ENCODE data around the gene PCDHGC3.
A peak's percentile ranks its signal among the peaks of the same experiment; 100 is the strongest.

PCDHGC3 gene

GRCh38 chr5:141485321-141486055, 9.7 kb downstream of the PCDHGC3 start:
- no peak for DNase-seq

- DNase-seq = no peak
Observed at GRCh38 chr5:141486091-141486490, 10.3 kb downstream of the PCDHGC3 start.

- no peak for DNase-seq
Observed at GRCh38 chr5:141487131-141487530, 11.4 kb downstream of the PCDHGC3 start.

DNA sequence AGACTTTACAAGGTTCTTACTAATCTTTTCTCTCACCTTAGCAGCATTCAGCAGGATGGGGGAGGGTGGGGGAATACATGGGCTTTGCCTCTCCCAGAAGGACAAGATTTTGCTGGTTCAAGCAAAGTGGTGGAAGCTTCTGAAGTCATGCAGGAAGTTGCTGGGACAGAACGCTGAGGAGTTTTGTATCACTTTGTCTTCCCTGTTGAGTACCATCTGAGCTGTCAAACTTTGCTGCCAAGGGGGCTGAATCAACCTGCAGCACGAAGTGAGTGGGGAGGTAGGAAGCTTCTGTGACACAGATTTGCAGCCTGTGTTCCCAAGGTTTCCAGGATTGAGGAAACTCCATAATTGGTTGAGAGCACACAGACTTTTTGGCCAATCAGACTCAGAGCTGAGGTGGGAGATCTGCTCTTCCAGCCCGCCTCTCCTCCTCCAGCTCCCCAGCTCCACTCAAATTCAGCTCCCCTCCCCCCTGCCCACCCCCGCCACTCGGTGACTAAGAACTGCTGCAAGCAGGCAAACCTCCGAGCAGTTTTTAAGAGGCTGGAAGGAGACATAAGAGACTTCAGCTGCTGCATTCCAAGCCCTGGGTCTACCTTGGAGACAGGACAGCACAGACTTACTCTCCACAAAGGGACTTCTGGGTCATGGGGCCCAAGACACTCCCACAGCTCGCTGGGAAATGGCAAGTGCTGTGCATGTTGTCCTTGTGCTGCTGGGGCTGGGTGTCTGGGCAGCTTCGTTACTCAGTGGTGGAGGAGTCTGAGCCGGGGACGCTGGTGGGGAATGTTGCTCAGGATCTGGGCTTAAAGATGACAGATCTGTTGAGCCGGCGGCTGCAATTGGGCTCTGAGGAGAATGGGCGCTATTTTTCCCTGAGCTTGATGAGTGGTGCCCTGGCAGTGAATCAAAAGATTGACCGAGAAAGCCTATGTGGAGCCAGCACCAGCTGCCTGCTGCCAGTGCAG, 13.1 kb downstream of the PCDHGC3 start, which contains the start of gene PCDHGC5:
Gene PCDHGC5 (plus strand): TSS at position 491 of the 971 bp plus-strand sequence. CDS start 160 bp downstream, at position 651.
- DNase-seq = no peak

GRCh38 chr5:141489841-141490240, 14.1 kb downstream of the PCDHGC3 start:
- no peak for DNase-seq

GRCh38 chr5:141490271-141490670, 14.5 kb downstream of the PCDHGC3 start:
- no peak for DNase-seq

- DNase-seq = no peak
Observed at GRCh38 chr5:141490771-141491170, 15.0 kb downstream of the PCDHGC3 start.

- DNase-seq = no peak
Observed at GRCh38 chr5:141491323-141492167, 15.8 kb downstream of the PCDHGC3 start.

- DNase-seq = no peak
Observed at GRCh38 chr5:141492168-141492885, 16.6 kb downstream of the PCDHGC3 start.

DNA sequence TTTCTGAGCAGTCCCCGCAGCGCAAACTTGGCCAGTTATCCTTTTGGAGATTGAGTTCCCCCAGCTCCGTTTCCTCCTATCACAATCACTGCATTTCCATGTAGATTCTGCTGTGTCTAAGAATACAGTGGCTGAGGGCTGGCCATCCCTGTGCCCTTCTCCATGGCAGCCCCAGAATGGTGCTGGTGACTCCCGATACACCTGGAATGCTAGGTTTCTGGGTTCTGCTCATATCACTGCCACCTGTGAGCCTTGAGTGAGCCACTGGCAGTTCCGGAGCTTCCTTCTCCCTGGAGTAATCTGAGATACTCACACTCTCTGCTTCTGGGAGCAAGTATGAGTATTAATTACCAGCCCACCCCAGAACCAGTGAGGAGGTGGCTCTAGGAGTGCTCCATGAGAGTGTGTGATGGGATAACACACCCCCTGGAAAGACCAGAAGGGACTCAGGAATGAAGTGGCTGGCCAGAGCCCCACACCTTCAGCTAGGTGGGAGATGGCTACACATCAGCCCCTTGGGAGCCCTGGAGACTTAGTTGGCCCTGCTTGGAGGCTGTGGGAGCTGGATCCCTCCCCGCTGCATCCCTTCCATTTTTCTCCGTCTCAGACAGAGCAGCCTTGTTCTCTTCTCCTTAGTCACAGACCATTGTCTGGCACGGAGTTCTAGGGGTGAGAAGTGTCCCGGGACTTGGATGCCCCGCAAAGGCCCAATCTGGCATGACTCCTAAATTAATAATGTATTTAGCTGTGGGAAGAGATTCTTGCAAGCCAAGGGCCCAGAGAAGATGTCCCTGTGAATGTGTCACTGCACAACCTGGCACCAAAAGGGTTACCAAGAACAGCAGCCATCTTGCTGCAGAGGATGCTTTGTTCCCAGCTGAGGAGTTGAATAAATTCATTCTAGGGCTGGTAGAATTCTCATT, 18.0 kb downstream of the PCDHGC3 start:
- no peak for DNase-seq

- DNase-seq = no peak
Observed at GRCh38 chr5:141494761-141495452, 19.1 kb downstream of the PCDHGC3 start.

GRCh38 chr5:141495453-141495811, 19.7 kb downstream of the PCDHGC3 start:
- DNase-seq = no peak

DNA sequence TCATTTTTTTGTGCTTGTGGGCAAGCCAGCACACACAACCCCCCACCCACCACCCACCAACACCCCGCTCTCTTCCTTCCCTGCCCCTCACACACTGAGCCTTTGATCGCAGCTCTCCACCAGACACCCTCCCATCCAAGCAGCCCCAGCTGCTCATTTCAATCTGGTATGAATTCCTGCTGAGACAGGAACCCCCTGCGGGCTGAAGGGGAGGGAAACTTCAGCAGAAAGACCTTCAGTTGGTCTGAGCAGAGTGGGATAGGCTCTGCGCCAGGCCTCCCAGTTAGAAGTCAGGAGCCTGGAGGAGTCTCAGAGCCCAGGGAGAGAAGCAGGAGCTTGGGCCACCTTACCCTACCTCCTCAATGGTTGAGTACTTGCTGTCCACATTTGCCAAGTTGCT, 20.3 kb downstream of the PCDHGC3 start:
- no peak for DNase-seq

- no peak for DNase-seq
Observed at GRCh38 chr5:141501761-141502160, 26.0 kb downstream of the PCDHGC3 start.

DNA sequence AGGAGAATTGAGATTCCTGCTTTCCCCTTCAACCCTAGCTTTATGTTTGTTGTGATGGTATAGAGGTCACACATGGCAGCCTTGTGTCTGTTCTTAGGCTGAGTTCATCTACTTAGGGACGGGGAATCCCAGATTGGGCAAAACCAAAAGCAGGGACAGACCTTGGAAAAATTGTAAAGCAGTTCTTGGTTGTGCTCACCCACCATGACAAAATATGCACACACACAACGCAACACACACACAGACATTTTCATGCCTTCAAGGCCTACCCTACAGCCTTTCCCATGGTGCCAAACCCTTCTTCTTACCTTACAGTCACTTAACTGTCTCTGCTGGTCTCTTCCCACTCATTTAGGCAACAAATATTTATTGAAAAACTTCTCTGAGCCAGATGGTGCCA, 27.9 kb downstream of the PCDHGC3 start:
- no peak for DNase-seq

DNA sequence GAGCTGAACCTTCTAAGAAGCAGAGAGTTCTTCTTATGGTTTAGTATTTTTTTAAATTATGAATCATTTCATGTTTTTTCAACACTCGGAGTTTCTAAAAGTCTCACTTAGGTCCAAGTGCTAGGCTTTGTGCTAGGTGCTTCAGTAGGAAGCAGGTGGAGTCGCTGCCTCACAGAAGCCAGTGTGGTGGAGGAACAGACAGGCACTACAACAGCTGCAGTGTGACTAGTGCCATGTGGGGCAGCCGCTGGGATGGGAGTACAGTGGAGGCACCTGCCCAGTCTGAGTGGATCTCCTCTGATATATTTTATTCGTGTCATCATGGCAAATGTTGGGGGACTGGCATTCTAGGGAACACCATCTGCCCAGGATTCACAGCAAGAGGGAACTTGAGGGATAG, 28.4 kb downstream of the PCDHGC3 start:
- DNase-seq = no peak

DNA sequence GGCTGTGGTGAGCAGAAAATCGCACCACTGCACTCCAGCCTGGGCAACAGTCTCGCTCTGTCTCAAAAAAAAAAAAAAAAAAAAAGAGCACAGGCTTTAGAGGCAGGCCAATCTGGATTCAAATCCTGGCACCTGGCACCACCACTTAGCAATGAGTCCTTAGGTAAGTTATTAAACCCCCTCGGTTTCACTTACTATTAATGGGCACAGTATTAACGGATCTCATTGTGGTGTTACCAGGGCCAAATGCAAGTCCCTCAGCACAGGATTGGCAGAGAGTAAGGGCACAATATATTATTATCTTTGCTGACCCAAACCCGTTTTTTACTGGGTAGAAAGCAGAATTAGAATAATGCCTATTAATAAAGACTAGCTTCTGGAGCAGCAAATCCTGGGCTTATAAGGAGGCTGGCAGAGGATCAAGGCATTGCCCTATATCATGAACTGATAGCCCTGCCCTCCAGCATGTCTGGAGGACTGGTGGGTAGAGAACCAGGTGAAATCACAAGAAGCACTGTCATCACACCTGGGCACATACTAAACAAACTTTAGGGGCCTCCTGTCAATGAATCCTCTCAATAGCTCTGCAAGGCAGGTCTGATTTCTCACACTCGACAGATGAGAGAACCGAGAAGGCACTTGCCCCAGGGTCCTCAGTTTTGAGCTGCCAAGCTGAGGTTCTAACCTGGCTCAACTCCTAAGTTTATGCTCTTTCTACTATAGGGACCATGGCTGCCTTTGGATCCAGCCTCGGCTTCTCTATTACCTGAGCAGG, 30.8 kb downstream of the PCDHGC3 start:
- DNase-seq = no peak

- DNase-seq = no peak
Observed at GRCh38 chr5:141507387-141508091, 31.8 kb downstream of the PCDHGC3 start.

DNA sequence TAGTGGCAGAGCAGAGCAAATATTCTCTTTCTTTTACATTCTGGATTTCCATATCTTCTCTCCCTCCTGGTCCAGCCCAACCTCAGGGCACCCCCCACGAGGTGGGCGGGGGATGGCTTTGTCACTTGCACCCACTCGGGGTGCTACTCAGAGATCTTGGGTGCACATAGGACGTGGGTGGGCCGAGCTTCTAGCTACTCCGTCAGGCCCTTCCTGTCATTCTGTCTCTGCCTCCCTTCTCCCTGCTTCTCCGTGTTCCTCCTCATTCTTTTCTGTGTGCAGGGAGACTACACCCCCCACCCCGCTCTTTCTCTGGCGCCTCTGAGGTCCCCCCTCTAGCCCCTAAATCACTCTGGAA, 32.7 kb downstream of the PCDHGC3 start:
- DNase-seq = peak; percentile 37 to 83

Data from inflammatory macrophage (primary cell).